IMR-90 (cell line): ENCODE results near the gene CWF19L1. TPM values are rescaled to one million over a fixed set of nuclear protein-coding genes. Genes with fewer than 3 reads are reported as not detected.

Experiments used
- ATAC-seq: fragments of 200-7000 bp; cut with Tn5 transposase; 2 replicates; pipeline ENCODE4 v1.9.1; 2020; ENCODE audit warnings: low read depth, mild to moderate bottlenecking, moderate library complexity
- BruUV-seq: library from RNA; stranded (reverse); fragments of 400-500 nt; replicated peaks from 2 replicates; lab custom pipeline; 2021; lab: Mats Ljungman, UMichigan
- CTCF ChIA-PET: fragments of 300-600 bp; formaldehyde crosslinking; extraction: SDS; loops from one replicate; lab custom pipeline; 2021; ENCODE audit warnings: antibody characterized with exemption; lab: Yijun Ruan, JAX
- POLR2A ChIA-PET: fragments of 300-600 bp; sonication (Branson Sonifier 250); formaldehyde crosslinking; loops from one replicate; lab custom pipeline; 2022; ENCODE audit warnings: antibody characterized with exemption; ENCODE audit not compliant: unreplicated experiment; lab: Charles Lee
- DNase-seq: peaks from one replicate; pipeline ENCODE4 v3.0.0; 2013
- H2AFZ ChIP-seq: replicated peaks from 2 replicates; pipeline ENCODE3; 2013; ENCODE audit warnings: low read length, mild to moderate bottlenecking; ENCODE audit not compliant: poor library complexity
- H2AK5ac ChIP-seq: 2 replicates; pipeline ENCODE4 v1.6.1; 2013; ENCODE audit warnings: low read depth, low read length, inconsistent platforms
- H2AK9ac ChIP-seq: replicated peaks from 2 replicates; pipeline ENCODE3; 2013; ENCODE audit warnings: mild to moderate bottlenecking, low read depth, low read length, moderate library complexity; ENCODE audit not compliant: poor library complexity
- H2BK120ac ChIP-seq: 2 replicates; pipeline ENCODE4 v1.6.1; 2013; ENCODE audit warnings: low read depth, low read length, inconsistent platforms
- H2BK15ac ChIP-seq: 3 replicates; pipeline ENCODE4 v1.6.1; 2013; ENCODE audit warnings: low read depth, low read length, inconsistent platforms
- H2BK20ac ChIP-seq: 2 replicates; pipeline ENCODE4 v1.6.1; 2013; ENCODE audit warnings: low read depth, mild to moderate bottlenecking, inconsistent platforms, low read length, moderate library complexity
- H2BK5ac ChIP-seq: 2 replicates; pipeline ENCODE4 v1.6.1; 2013; ENCODE audit warnings: mild to moderate bottlenecking, low read depth, low read length, inconsistent platforms; ENCODE audit not compliant: poor library complexity, severe bottlenecking
- H3K14ac ChIP-seq: replicated peaks from 2 replicates; pipeline ENCODE4 v1.6.1; 2013; ENCODE audit warnings: low read depth, low read length, inconsistent platforms
- H3K18ac ChIP-seq: 2 replicates; pipeline ENCODE4 v1.6.1; 2013; ENCODE audit warnings: low read depth, low read length, control low read depth
- H3K23ac ChIP-seq: 2 replicates; pipeline ENCODE4 v1.6.1; 2013; ENCODE audit warnings: low read depth, low read length, inconsistent platforms
- H3K27ac ChIP-seq: 2 replicates; pipeline ENCODE4 v1.5.1; 2013; ENCODE audit warnings: mild to moderate bottlenecking, control low read depth, low read length; ENCODE audit not compliant: insufficient read depth
- H3K27me3 ChIP-seq: 2 replicates; pipeline ENCODE4 v1.6.1; 2013; ENCODE audit warnings: low read length; ENCODE audit not compliant: control insufficient read depth, insufficient read depth
- H3K36me3 ChIP-seq: 2 replicates; pipeline ENCODE4 v1.6.1; 2013; ENCODE audit warnings: low read length, mixed read lengths; ENCODE audit not compliant: control insufficient read depth, insufficient read depth
- H3K4ac ChIP-seq: 2 replicates; pipeline ENCODE4 v1.6.1; 2013; ENCODE audit warnings: low read depth, low read length, inconsistent platforms
- H3K4me1 ChIP-seq: 2 replicates; pipeline ENCODE4 v1.6.1; 2013; ENCODE audit warnings: low read length, mixed read lengths; ENCODE audit not compliant: control insufficient read depth, insufficient read depth
- H3K4me2 ChIP-seq: 2 replicates; pipeline ENCODE4 v1.6.1; 2013; ENCODE audit warnings: low read depth, mild to moderate bottlenecking, control low read depth, low read length, moderate library complexity
- H3K4me3 ChIP-seq: 2 replicates; pipeline ENCODE4 v1.5.1; 2013; ENCODE audit warnings: low read depth, mild to moderate bottlenecking, control low read depth, low read length, moderate library complexity; ENCODE audit not compliant: insufficient read depth
- H3K56ac ChIP-seq: 2 replicates; pipeline ENCODE4 v1.6.1; 2013; ENCODE audit warnings: low read length, inconsistent platforms; ENCODE audit not compliant: insufficient read depth; ENCODE audit errors: extremely low read depth
- H3K79me1 ChIP-seq, 2 experiments: 2 replicates each; pipeline ENCODE4 v1.6.1; 2013; ENCODE audit warnings: low read length in 2 of 2, inconsistent platforms in 1 of 2, low read depth in 1 of 2
- H3K9ac ChIP-seq: 2 replicates; pipeline ENCODE4 v1.6.1; 2013; ENCODE audit warnings: low read depth, low read length, control low read depth
- H3K9me1 ChIP-seq: 2 replicates; pipeline ENCODE4 v1.6.1; 2013; ENCODE audit warnings: low read length, inconsistent platforms; ENCODE audit not compliant: insufficient read depth
- H3K9me3 ChIP-seq: 2 replicates; pipeline ENCODE4 v1.6.1; 2013; ENCODE audit warnings: low read length; ENCODE audit not compliant: control insufficient read depth, insufficient read depth
- H4K20me1 ChIP-seq: 2 replicates; pipeline ENCODE4 v1.6.1; 2013; ENCODE audit warnings: low read length, inconsistent platforms; ENCODE audit not compliant: insufficient read depth
- H4K5ac ChIP-seq: 2 replicates; pipeline ENCODE4 v1.6.1; 2013; ENCODE audit warnings: mild to moderate bottlenecking, low read depth, low read length, control low read depth
- H4K8ac ChIP-seq, 2 experiments: 2 replicates each; pipeline ENCODE4 v1.6.1; 2013; ENCODE audit warnings: low read depth in 2 of 2, low read length in 2 of 2, control low read depth in 1 of 2, inconsistent platforms in 1 of 2
- H4K91ac ChIP-seq: 2 replicates; pipeline ENCODE4 v1.6.1; 2013; ENCODE audit warnings: low read depth, low read length, inconsistent platforms; ENCODE audit not compliant: insufficient read depth
- BHLHE40 ChIP-seq: fragments of 150-350 bp; IDR thresholded peaks from 2 replicates; pipeline ENCODE4 v1.6.1; 2016; ENCODE audit warnings: mild to moderate bottlenecking, low read depth, low read length
- CEBPB ChIP-seq: IDR thresholded peaks from 2 replicates; pipeline ENCODE4 v1.6.1; 2012; ENCODE audit warnings: low read depth, low read length, improper control_type of control experiment
- CHD1 ChIP-seq: IDR thresholded peaks from 2 replicates; pipeline ENCODE4 v1.6.1; 2012; ENCODE audit warnings: low read depth, low read length, improper control_type of control experiment
- MAZ ChIP-seq: IDR thresholded peaks from 2 replicates; pipeline ENCODE4 v1.6.1; 2012; ENCODE audit warnings: low read depth, mild to moderate bottlenecking, low read length, improper control_type of control experiment, moderate library complexity, borderline replicate concordance
- POLR2A ChIP-seq: IDR thresholded peaks from 2 replicates; pipeline ENCODE4 v1.6.1; 2012; ENCODE audit warnings: mild to moderate bottlenecking, low read depth, low read length
- RFX5 ChIP-seq: IDR thresholded peaks from 2 replicates; pipeline ENCODE4 v1.8.0; 2012; ENCODE audit warnings: low read depth, mild to moderate bottlenecking, low read length, moderate library complexity
- WGBS, 2 experiments: methylation state at CpG; one replicate each; pipeline versions ENCODE4 v1.1.5 to v1.1.7; 2013; ENCODE audit warnings: missing lambda C conversion rate in 2 of 2; ENCODE audit not compliant: insufficient read length in 1 of 2; ENCODE audit errors: extremely low coverage in 2 of 2; 5-methylcytosine and 5-hydroxymethylcytosine counted together
- dilution Hi-C: fragments of 300-500 bp; cut with HindIII; formaldehyde crosslinking; loops from one replicate; pipeline ENCODE4 v1.14.3; 2018; ENCODE audit warnings: low sequenced_read_pairs; ENCODE audit not compliant: unreplicated experiment
- in situ Hi-C: fragments of 300-500 bp; cut with MboI; formaldehyde crosslinking; loops from 3 replicates; pipeline ENCODE4 v1.14.3; 2019; ENCODE audit warnings: low sequenced_read_pairs, inconsistent platforms, mixed read lengths
- intact Hi-C: fragments of 100-400 bp; cut with micrococcal nuclease; formaldehyde crosslinking; loops from 2 replicates; pipeline ENCODE4 v1.10.0; 2022
- polyA plus RNA-seq, 3 experiments: library from polyadenylated mRNA; depleted of rRNA; stranded (reverse); fragments of >200 nt; gene quantifications; 2 replicates each; pipeline ENCODE4 v1.2.3, GENCODE V29; 2012; ENCODE audit warnings: low replicate concordance in 1 of 3
- total RNA-seq: library from RNA; depleted of rRNA; stranded (reverse); fragments of >200 nt; gene quantifications from 2 replicates; pipeline ENCODE4 v1.2.3, GENCODE V29; 2012
- TF ChIP-seq, protein P1 (sequence below): fragments of 150-350 bp; IDR thresholded peaks from 2 replicates; pipeline ENCODE4 v1.6.1; 2017; ENCODE audit warnings: mild to moderate bottlenecking, antibody characterized with exemption, low read length, low read depth
- TF ChIP-seq, protein P2 (sequence below): conservative IDR thresholded peaks from 2 replicates; pipeline ENCODE4 v1.5.1; 2012; ENCODE audit warnings: mild to moderate bottlenecking, low read depth, low read length, improper control_type of control experiment

CWF19L1 gene
- total and polyA plus RNA-seq, 2 of the 4 experiments (the other 2 are of a cell fraction): 10.2 to 30.8 TPM

DNA sequence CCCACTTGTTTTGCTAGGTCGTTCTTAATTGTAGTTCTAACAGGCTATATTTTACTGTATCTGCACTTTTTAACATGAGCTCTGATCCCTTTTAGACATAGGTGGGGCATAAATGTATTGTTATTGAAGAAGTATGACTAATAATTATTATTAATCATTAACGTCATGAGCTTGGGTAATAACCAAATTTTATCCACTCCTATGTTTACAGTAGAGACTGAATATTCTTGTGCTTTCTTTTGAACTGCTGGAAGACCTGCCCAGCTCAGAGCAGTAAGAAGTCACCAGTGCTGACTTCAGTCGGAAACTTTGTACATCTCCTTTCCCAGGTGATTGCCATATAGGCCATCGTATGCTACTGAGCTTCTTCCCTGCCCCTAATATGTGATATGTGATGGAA is 43.9 kb upstream of the CWF19L1 start:
- Histone ChIP-seq H2AFZ (no peak overlapping the region), H4K20me1 (no peaks in the 10 kb centered on the region), H4K5ac (no peak overlapping the region), H3K23ac (no peak overlapping the region), H2BK20ac (no peak overlapping the region), H3K18ac (no peak overlapping the region), H4K91ac (no peak overlapping the region), H3K36me3 (no peaks in the 10 kb centered on the region), H3K4ac (no peak overlapping the region), H3K9me1 (no peaks in the 10 kb centered on the region), H3K9ac (no peak overlapping the region), H3K56ac (no peak overlapping the region), H2BK120ac (no peak overlapping the region), H3K27me3 (peaks cover 24% of the 10 kb centered on the region), H2BK15ac (no peak overlapping the region), H3K9me3 (no peaks in the 10 kb centered on the region), H3K4me2 (no peak overlapping the region), H3K27ac (no peak overlapping the region), H4K8ac (no peak overlapping the region), H2AK5ac (no peak overlapping the region), H3K14ac (no peak overlapping the region), H2AK9ac (no peak overlapping the region), H2BK5ac (no peak overlapping the region), H3K4me3 (no peak overlapping the region), H3K79me1 (no peaks in the 10 kb centered on the region), H3K4me1 (no peaks in the 10 kb centered on the region)
- DNase-seq (no peak), ATAC-seq (no peak)
- intact Hi-C loops (no loop called here), dilution Hi-C loops (no loop called here), in situ Hi-C loops (no loop called here)
- BruUV-seq: no TSS peak
- no CpG with 5 or more reads among the region's 4 CpGs for WGBS, 2 experiments
- ChIA-PET POLR2A (no interaction called here), CTCF (no interaction called here)
- TF ChIP-seq POLR2A: no peak
- no peak for TF ChIP-seq RFX5
- TF ChIP-seq, protein P1, sequence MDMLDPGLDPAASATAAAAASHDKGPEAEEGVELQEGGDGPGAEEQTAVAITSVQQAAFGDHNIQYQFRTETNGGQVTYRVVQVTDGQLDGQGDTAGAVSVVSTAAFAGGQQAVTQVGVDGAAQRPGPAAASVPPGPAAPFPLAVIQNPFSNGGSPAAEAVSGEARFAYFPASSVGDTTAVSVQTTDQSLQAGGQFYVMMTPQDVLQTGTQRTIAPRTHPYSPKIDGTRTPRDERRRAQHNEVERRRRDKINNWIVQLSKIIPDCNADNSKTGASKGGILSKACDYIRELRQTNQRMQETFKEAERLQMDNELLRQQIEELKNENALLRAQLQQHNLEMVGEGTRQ: no peak
- TF ChIP-seq MAZ: no peak
- TF ChIP-seq CEBPB: no peak
- no peak for TF ChIP-seq CHD1
- TF ChIP-seq BHLHE40: no peak
- TF ChIP-seq, protein P2, sequence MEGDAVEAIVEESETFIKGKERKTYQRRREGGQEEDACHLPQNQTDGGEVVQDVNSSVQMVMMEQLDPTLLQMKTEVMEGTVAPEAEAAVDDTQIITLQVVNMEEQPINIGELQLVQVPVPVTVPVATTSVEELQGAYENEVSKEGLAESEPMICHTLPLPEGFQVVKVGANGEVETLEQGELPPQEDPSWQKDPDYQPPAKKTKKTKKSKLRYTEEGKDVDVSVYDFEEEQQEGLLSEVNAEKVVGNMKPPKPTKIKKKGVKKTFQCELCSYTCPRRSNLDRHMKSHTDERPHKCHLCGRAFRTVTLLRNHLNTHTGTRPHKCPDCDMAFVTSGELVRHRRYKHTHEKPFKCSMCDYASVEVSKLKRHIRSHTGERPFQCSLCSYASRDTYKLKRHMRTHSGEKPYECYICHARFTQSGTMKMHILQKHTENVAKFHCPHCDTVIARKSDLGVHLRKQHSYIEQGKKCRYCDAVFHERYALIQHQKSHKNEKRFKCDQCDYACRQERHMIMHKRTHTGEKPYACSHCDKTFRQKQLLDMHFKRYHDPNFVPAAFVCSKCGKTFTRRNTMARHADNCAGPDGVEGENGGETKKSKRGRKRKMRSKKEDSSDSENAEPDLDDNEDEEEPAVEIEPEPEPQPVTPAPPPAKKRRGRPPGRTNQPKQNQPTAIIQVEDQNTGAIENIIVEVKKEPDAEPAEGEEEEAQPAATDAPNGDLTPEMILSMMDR: no peak
